Testis (tissue), 3 donors: ENCODE data around the gene EPHB4. TPM values are rescaled to one million over a fixed set of nuclear protein-coding genes. Genes with fewer than 3 reads are reported as not detected.

Experiments used
- DNase-seq: peaks from one replicate; pipeline ENCODE4 v3.0.0-alpha.2; 2019
- H3K27ac ChIP-seq, 2 donors: fragments of 200-600 bp; sonication (generic); one replicate each; pipeline ENCODE4 v1.5.1; 2019
- H3K27me3 ChIP-seq: fragments of 200-600 bp; sonication (generic); one replicate; pipeline ENCODE4 v1.5.1; 2019
- H3K36me3 ChIP-seq: fragments of 200-600 bp; sonication (generic); one replicate; pipeline ENCODE4 v1.5.1; 2017; ENCODE audit warnings: low read depth; ENCODE audit errors: missing control alignments
- H3K4me1 ChIP-seq: fragments of 200-600 bp; sonication (generic); one replicate; pipeline ENCODE4 v1.5.1; 2019
- H3K4me3 ChIP-seq, 2 donors: fragments of 200-600 bp; sonication (generic); one replicate each; pipeline ENCODE4 v1.5.1; 2017 to 2019
- H3K9me3 ChIP-seq: fragments of 200-600 bp; sonication (generic); one replicate; pipeline ENCODE4 v1.5.1; 2017
- CTCF ChIP-seq, 3 experiments: fragments of 450-650 bp in 2 of 3; fragments of 200-600 bp in 1 of 3; sonication (generic) in 1 of 3; IDR thresholded peaks; one replicate each; pipeline ENCODE4 v1.5.1; 2016 to 2019; ENCODE audit warnings: antibody characterized with exemption in 3 of 3, mild to moderate bottlenecking in 2 of 3, moderate library complexity in 1 of 3
- POLR2A ChIP-seq: fragments of 450-650 bp; IDR thresholded peaks from one replicate; pipeline ENCODE4 v1.6.1; 2017; ENCODE audit warnings: antibody characterized with exemption, mild to moderate bottlenecking, moderate library complexity
- WGBS, 2 donors: methylation state at CpG; one replicate each; pipeline ENCODE4 v1.1.5; 2018; 5-methylcytosine and 5-hydroxymethylcytosine counted together
- intact Hi-C: fragments of 100-400 bp; cut with DNase I; formaldehyde crosslinking; loops from one replicate; pipeline ENCODE4 v1.15.1; 2023; ENCODE audit warnings: low total_unique reads
- polyA plus RNA-seq: library from polyadenylated mRNA; stranded (reverse); fragments of 350-450 nt; fragmentation: Illumina TruSeq; extraction: RNeasy Lipid Tissue Mini Kit (QIAGEN cat#74804); gene quantifications from one replicate; pipeline ENCODE4 v1.2.3, GENCODE V29; 2014; ENCODE audit warnings: low read depth, low replicate concordance; ENCODE audit not compliant: insufficient read depth
- total RNA-seq, 2 donors: library from RNA; depleted of rRNA; stranded (reverse); fragments of >200 nt; gene quantifications; one replicate each; pipeline ENCODE4 v1.2.3, GENCODE V29; 2016

The EPHB4 gene
- total and polyA plus RNA-seq, 3 donors from 2014 or later = 30.5 to 49.6 (median 35.9) TPM

- H3K27me3 ChIP-seq = no peaks in the 10 kb centered on the region
- H3K36me3 ChIP-seq = no peaks in the 10 kb centered on the region
- no peak overlapping the region for H3K27ac ChIP-seq
- TF ChIP-seq CTCF (IDR thresholded peaks at IDR 0.05) (no peak), POLR2A (no peak)
- 56 to 58% methylated on average over 17 of the region's 17 CpGs for WGBS, 2 donors
- intact Hi-C loops = no loop called here
- H3K4me3 ChIP-seq = no peak overlapping the region
- no peak for DNase-seq
- no peaks in the 10 kb centered on the region for H3K9me3 ChIP-seq
- no peaks in the 10 kb centered on the region for H3K4me1 ChIP-seq
Measured at GRCh38 chr7:100785878-100786277, 41.4 kb downstream of the EPHB4 start.

- no peaks in the 10 kb centered on the region for H3K36me3 ChIP-seq
- DNase-seq = no peak
- H3K4me3 ChIP-seq = no peak overlapping the region
- no peak overlapping the region for H3K27ac ChIP-seq
- intact Hi-C loops = no loop called here
- 97 to 100% methylated on average over 2 of the region's 2 CpGs for WGBS, 2 donors
- no peak for TF ChIP-seq CTCF (IDR thresholded peaks at IDR 0.05)
- no peak for TF ChIP-seq POLR2A
- no peaks in the 10 kb centered on the region for H3K4me1 ChIP-seq
- H3K27me3 ChIP-seq = no peaks in the 10 kb centered on the region
- no peaks in the 10 kb centered on the region for H3K9me3 ChIP-seq
Measured at GRCh38 chr7:100783804-100784203, 43.5 kb downstream of the EPHB4 start.

- intact Hi-C loops = no loop called here
- Histone ChIP-seq H3K36me3 (no peaks in the 10 kb centered on the region), H3K27ac (no peak overlapping the region), H3K4me3 (no peak overlapping the region), H3K27me3 (no peaks in the 10 kb centered on the region), H3K9me3 (no peaks in the 10 kb centered on the region), H3K4me1 (no peaks in the 10 kb centered on the region)
- DNase-seq = no peak
- WGBS, 2 donors = 54 to 56% methylated on average over 7 of the region's 7 CpGs
- no peak for TF ChIP-seq CTCF (IDR thresholded peaks at IDR 0.05)
- TF ChIP-seq POLR2A = no peak
Measured at GRCh38 chr7:100781255-100781654, 46.1 kb downstream of the EPHB4 start.

- WGBS, 2 donors = 63 to 72% methylated on average over 17 of the region's 17 CpGs
- DNase-seq = no peak
- TF ChIP-seq POLR2A (no peak), CTCF (IDR thresholded peaks at IDR 0.05) (no peak)
- intact Hi-C loops = no loop called here
- Histone ChIP-seq H3K9me3 (no peaks in the 10 kb centered on the region), H3K27me3 (no peaks in the 10 kb centered on the region), H3K4me1 (no peaks in the 10 kb centered on the region), H3K36me3 (no peaks in the 10 kb centered on the region), H3K27ac (no peak overlapping the region), H3K4me3 (no peak overlapping the region)
Measured at GRCh38 chr7:100779359-100779758, 48.0 kb downstream of the EPHB4 start.

- no peaks in the 10 kb centered on the region for H3K9me3 ChIP-seq
- intact Hi-C loops = no loop called here
- 88 to 93% methylated on average over 6 of the region's 6 CpGs for WGBS, 2 donors
- no peak overlapping the region for H3K4me3 ChIP-seq
- DNase-seq = no peak
- H3K27me3 ChIP-seq = no peaks in the 10 kb centered on the region
- H3K36me3 ChIP-seq = no peaks in the 10 kb centered on the region
- TF ChIP-seq POLR2A (no peak), CTCF (IDR thresholded peaks at IDR 0.05) (no peak)
- H3K27ac ChIP-seq = no peak overlapping the region
- H3K4me1 ChIP-seq = no peaks in the 10 kb centered on the region
Measured at GRCh38 chr7:100778061-100778621, 49.2 kb downstream of the EPHB4 start.
